CD4-positive, CD25-positive, alpha-beta regulatory T cell (primary cell): ENCODE results near the gene MCU. TPM values are rescaled to one million over a fixed set of nuclear protein-coding genes. Genes with fewer than 3 reads are reported as not detected.

Experiments
- ATAC-seq, 2 donors: fragments of 150-1000 bp; cut with Tn5 transposase; one replicate each; pipeline ENCODE4 v1.10.0; 2021; ENCODE audit warnings: low read depth in 2 of 2, moderate number of reproducible peaks in 2 of 2, moderate library complexity in 1 of 2
- DNase-seq, 3 donors: peaks; one replicate each; pipeline versions ENCODE4 v3.0.0 to v3.0.0-alpha.2; 2012 to 2022; ENCODE audit warnings: mixed read lengths in 1 of 3
- H3K27ac ChIP-seq: one replicate; pipeline ENCODE4 v1.7.0; 2013; ENCODE audit warnings: mild to moderate bottlenecking, low read length; ENCODE audit not compliant: insufficient read depth, poor library complexity, severe bottlenecking
- H3K27me3 ChIP-seq: one replicate; pipeline ENCODE4 v1.7.0; 2013; ENCODE audit warnings: low read length; ENCODE audit not compliant: control insufficient read depth, insufficient read depth
- H3K36me3 ChIP-seq: one replicate; pipeline ENCODE4 v1.7.0; 2013; ENCODE audit warnings: mild to moderate bottlenecking, low read length, moderate library complexity; ENCODE audit not compliant: control insufficient read depth, insufficient read depth
- H3K4me1 ChIP-seq: 2 replicates; pipeline ENCODE4 v1.7.0; 2013; ENCODE audit warnings: mild to moderate bottlenecking, low read length; ENCODE audit not compliant: insufficient read depth, control insufficient read depth, poor library complexity, severe bottlenecking
- H3K4me3 ChIP-seq: one replicate; pipeline ENCODE4 v1.7.0; 2013; ENCODE audit warnings: low read depth, mild to moderate bottlenecking, low read length, moderate library complexity
- H3K9me3 ChIP-seq, 2 experiments: 1 replicate in 1 of 2; 2 replicates in 1 of 2; pipeline ENCODE4 v1.7.0; 2013; ENCODE audit warnings: low read length in 2 of 2, mild to moderate bottlenecking in 1 of 2, moderate library complexity in 1 of 2; ENCODE audit not compliant: control insufficient read depth in 2 of 2
- H3K27ac Mint-ChIP-seq, 3 donors: one replicate each; pipeline ENCODE4 v1.8.0; 2020 to 2022; ENCODE audit warnings: mild to moderate bottlenecking in 3 of 3, mixed read lengths in 3 of 3, moderate library complexity in 2 of 3
- H3K27me3 Mint-ChIP-seq: one replicate; pipeline ENCODE4 v1.8.0; 2022; ENCODE audit warnings: mild to moderate bottlenecking, mixed read lengths
- H3K36me3 Mint-ChIP-seq: one replicate; pipeline ENCODE4 v1.8.0; 2020; ENCODE audit warnings: mixed read lengths
- H3K4me1 Mint-ChIP-seq, 4 donors: one replicate each; pipeline ENCODE4 v1.8.0; 2020 to 2022; ENCODE audit warnings: mixed read lengths in 4 of 4, mild to moderate bottlenecking in 1 of 4
- H3K4me3 Mint-ChIP-seq, 4 donors: one replicate each; pipeline ENCODE4 v1.8.0; 2020 to 2022; ENCODE audit warnings: mild to moderate bottlenecking in 4 of 4, mixed read lengths in 4 of 4, moderate library complexity in 3 of 4
- H3K9me3 Mint-ChIP-seq, 7 donors: one replicate each; pipeline ENCODE4 v1.8.0; 2020 to 2022; ENCODE audit warnings: mixed read lengths in 7 of 7, mild to moderate bottlenecking in 3 of 7, moderate library complexity in 2 of 7
- polyA plus RNA-seq, 4 donors: library from polyadenylated mRNA; unstranded; fragments of 300-500 nt; fragmentation: Illumina TruSeq; gene quantifications; one replicate each; pipeline ENCODE4 v1.2.3, GENCODE V29; 2021
- total RNA-seq: library from RNA; stranded (reverse); gene quantifications from one replicate; pipeline ENCODE4 v1.2.3, GENCODE V29; 2022

MCU gene
- total and polyA plus RNA-seq, 5 donors from 2014 or later, result 9.0 to 15.6 (median 11.9) TPM

DNA sequence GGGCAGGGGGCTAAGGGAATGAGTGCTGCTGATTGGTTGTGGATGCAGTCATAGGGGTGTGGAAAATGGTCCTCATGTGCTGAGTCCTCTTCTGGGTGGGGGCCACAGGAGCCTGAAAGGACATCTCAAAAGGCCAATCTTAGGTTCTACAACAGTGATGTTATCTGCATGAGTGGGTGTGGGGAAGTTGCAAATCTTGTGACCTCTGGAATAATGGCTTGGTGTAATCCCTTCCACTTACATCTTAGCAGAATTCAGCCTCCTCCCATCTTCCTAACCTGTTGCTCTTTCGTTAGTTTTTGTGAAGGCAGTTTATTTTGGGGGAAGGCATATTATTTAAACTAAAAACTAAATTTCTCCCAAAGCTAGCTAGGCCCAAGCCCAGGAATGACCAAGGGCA is 159.6 kb downstream of the MCU start:
- peaks cover 0 to 4% (median 0%) of the 10 kb centered on the region in 4 donors for H3K4me1 Mint-ChIP-seq
- Histone ChIP-seq H3K36me3 (no peaks in the 10 kb centered on the region), H3K4me3 (no peak overlapping the region), H3K27me3 (no peaks in the 10 kb centered on the region), H3K9me3 (no peaks in the 10 kb centered on the region), H3K27ac (no peak overlapping the region), H3K4me1 (no peaks in the 10 kb centered on the region)
- no peak overlapping the region for H3K4me3 Mint-ChIP-seq
- ATAC-seq (no peak), DNase-seq (no peak)
- peaks cover 17% of the 10 kb centered on the region for H3K36me3 Mint-ChIP-seq
- no peak overlapping the region for H3K27ac Mint-ChIP-seq
- peaks cover 0 to 3% (median 2%) of the 10 kb centered on the region in 7 donors for H3K9me3 Mint-ChIP-seq
- no peaks in the 10 kb centered on the region for H3K27me3 Mint-ChIP-seq

GRCh38 chr10:72852508-72852907 is 160.6 kb downstream of the MCU start:
- no peak for DNase-seq
- Histone ChIP-seq H3K36me3 (no peaks in the 10 kb centered on the region), H3K27me3 (no peaks in the 10 kb centered on the region), H3K27ac (no peak overlapping the region), H3K4me3 (no peak overlapping the region), H3K9me3 (no peaks in the 10 kb centered on the region), H3K4me1 (no peaks in the 10 kb centered on the region)
- ATAC-seq, result no peak
- no peak overlapping the region for H3K27ac Mint-ChIP-seq
- peaks cover 17% of the 10 kb centered on the region for H3K36me3 Mint-ChIP-seq
- peaks cover 0 to 3% (median 2%) of the 10 kb centered on the region in 7 donors for H3K9me3 Mint-ChIP-seq
- H3K4me3 Mint-ChIP-seq, result no peak overlapping the region
- H3K4me1 Mint-ChIP-seq, result peaks cover 0 to 4% (median 0%) of the 10 kb centered on the region in 4 donors
- no peaks in the 10 kb centered on the region for H3K27me3 Mint-ChIP-seq

- Mint-ChIP-seq H3K9me3 (peaks cover 0 to 3% (median 0%) of the 10 kb centered on the region in 7 donors), H3K27me3 (no peaks in the 10 kb centered on the region), H3K4me1 (peaks cover 0 to 4% (median 0%) of the 10 kb centered on the region in 4 donors), H3K36me3 (peaks cover 16% of the 10 kb centered on the region), H3K4me3 (no peak overlapping the region), H3K27ac (no peak overlapping the region)
- no peaks in the 10 kb centered on the region for H3K27me3 ChIP-seq
- no peak overlapping the region for H3K4me3 ChIP-seq
- no peak for ATAC-seq
- H3K4me1 ChIP-seq, result no peaks in the 10 kb centered on the region
- H3K27ac ChIP-seq, result no peak overlapping the region
- H3K36me3 ChIP-seq, result peaks cover 5% of the 10 kb centered on the region
- DNase-seq, result no peak
- no peaks in the 10 kb centered on the region for H3K9me3 ChIP-seq
Measured at GRCh38 chr10:72855129-72855528, 163.2 kb downstream of the MCU start.

- Mint-ChIP-seq H3K4me1 (peaks cover 0 to 4% (median 0%) of the 10 kb centered on the region in 4 donors), H3K27me3 (no peaks in the 10 kb centered on the region), H3K4me3 (no peak overlapping the region), H3K27ac (no peak overlapping the region), H3K9me3 (peaks cover 0 to 3% (median 0%) of the 10 kb centered on the region in 7 donors), H3K36me3 (peaks cover 20% of the 10 kb centered on the region)
- Histone ChIP-seq H3K4me3 (no peak overlapping the region), H3K27me3 (no peaks in the 10 kb centered on the region), H3K27ac (no peak overlapping the region), H3K36me3 (peaks cover 9% of the 10 kb centered on the region), H3K4me1 (no peaks in the 10 kb centered on the region), H3K9me3 (no peaks in the 10 kb centered on the region)
- DNase-seq (no peak), ATAC-seq (no peak)
Measured at GRCh38 chr10:72855790-72856189, 163.8 kb downstream of the MCU start.

DNA sequence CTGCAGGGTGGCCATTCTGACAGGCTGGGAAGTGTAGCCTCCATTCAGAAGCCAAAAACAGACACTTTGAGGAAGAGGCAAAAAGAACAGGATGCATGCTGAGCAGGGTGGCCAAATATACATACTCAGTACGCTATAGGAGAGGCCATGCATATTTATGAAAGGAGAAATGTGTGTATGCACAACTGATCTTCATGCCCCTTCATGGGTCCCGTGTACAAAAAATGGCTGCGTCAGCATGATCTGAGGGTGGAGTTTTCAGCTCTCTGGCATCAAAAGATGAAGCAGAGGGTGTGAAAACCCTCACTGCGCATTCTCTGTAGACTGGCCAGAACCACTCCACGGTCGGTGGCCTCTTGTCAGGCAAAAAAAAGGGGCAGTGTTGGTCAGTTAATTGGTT is 166.1 kb downstream of the MCU start:
- H3K27ac ChIP-seq, result no peak overlapping the region
- DNase-seq (no peak), ATAC-seq (no peak)
- no peaks in the 10 kb centered on the region for H3K4me1 Mint-ChIP-seq
- no peaks in the 10 kb centered on the region for H3K9me3 ChIP-seq
- peaks cover 0 to 2% (median 0%) of the 10 kb centered on the region in 7 donors for H3K9me3 Mint-ChIP-seq
- H3K4me3 ChIP-seq, result no peak overlapping the region
- H3K27ac Mint-ChIP-seq, result no peak overlapping the region
- no peaks in the 10 kb centered on the region for H3K27me3 ChIP-seq
- no peaks in the 10 kb centered on the region for H3K4me1 ChIP-seq
- no peaks in the 10 kb centered on the region for H3K27me3 Mint-ChIP-seq
- H3K36me3 Mint-ChIP-seq, result peaks cover 22% of the 10 kb centered on the region
- peaks cover 9% of the 10 kb centered on the region for H3K36me3 ChIP-seq
- H3K4me3 Mint-ChIP-seq, result no peak overlapping the region

DNA sequence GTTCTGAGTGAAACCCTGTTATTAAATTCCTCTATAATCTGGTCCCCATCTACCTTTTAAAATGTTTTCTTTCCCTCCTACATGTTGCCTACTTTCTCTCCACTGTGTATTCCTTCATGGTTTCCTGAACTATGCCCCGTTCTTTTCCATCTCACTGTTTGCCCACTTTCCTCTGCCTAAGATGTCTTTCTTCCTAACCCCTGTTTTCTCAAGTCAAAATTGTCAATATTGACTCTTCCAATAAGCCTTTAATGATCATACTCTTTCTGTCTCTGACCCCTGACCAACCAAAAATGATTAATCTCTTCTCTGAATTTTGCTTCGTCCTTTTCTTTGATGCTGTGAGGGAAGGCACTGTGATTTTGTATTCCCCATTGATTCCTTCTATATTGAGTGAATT is 171.0 kb downstream of the MCU start:
- Histone ChIP-seq H3K4me1 (no peaks in the 10 kb centered on the region), H3K4me3 (no peak overlapping the region), H3K36me3 (peaks cover 9% of the 10 kb centered on the region), H3K27ac (no peak overlapping the region), H3K9me3 (no peaks in the 10 kb centered on the region), H3K27me3 (no peaks in the 10 kb centered on the region)
- Mint-ChIP-seq H3K4me3 (no peak overlapping the region), H3K36me3 (peaks cover 32% of the 10 kb centered on the region), H3K27ac (no peak overlapping the region), H3K27me3 (no peaks in the 10 kb centered on the region), H3K9me3 (peaks cover 0 to 2% (median 0%) of the 10 kb centered on the region in 7 donors), H3K4me1 (no peaks in the 10 kb centered on the region)
- ATAC-seq, result no peak
- DNase-seq, result no peak

- Mint-ChIP-seq H3K4me1 (peaks cover 0 to 2% (median 0%) of the 10 kb centered on the region in 4 donors), H3K9me3 (peaks cover 0 to 2% (median 0%) of the 10 kb centered on the region in 7 donors), H3K27ac (no peak overlapping the region), H3K27me3 (no peaks in the 10 kb centered on the region), H3K4me3 (no peak overlapping the region), H3K36me3 (peaks cover 38% of the 10 kb centered on the region)
- Histone ChIP-seq H3K27ac (no peak overlapping the region), H3K36me3 (peaks cover 5% of the 10 kb centered on the region), H3K9me3 (no peaks in the 10 kb centered on the region), H3K4me1 (no peaks in the 10 kb centered on the region), H3K4me3 (no peak overlapping the region), H3K27me3 (no peaks in the 10 kb centered on the region)
- peak in 2 of 3 donors; percentile 37 to 53 for DNase-seq
- ATAC-seq, result no peak
Measured at GRCh38 chr10:72875250-72876055, 183.5 kb downstream of the MCU start.

GRCh38 chr10:72879245-72879644 is 187.3 kb downstream of the MCU start:
- Histone ChIP-seq H3K4me1 (no peaks in the 10 kb centered on the region), H3K4me3 (no peak overlapping the region), H3K27me3 (no peaks in the 10 kb centered on the region), H3K9me3 (no peaks in the 10 kb centered on the region), H3K27ac (no peak overlapping the region), H3K36me3 (no peaks in the 10 kb centered on the region)
- Mint-ChIP-seq H3K27ac (no peak overlapping the region), H3K9me3 (peaks cover 0 to 10% (median 5%) of the 10 kb centered on the region in 7 donors), H3K4me3 (no peak overlapping the region), H3K4me1 (peaks cover 0 to 2% (median 0%) of the 10 kb centered on the region in 4 donors), H3K27me3 (no peaks in the 10 kb centered on the region), H3K36me3 (peaks cover 50% of the 10 kb centered on the region)
- no peak for ATAC-seq
- DNase-seq, result no peak
